Right lobe of liver (tissue), 4 donors: ENCODE results near the gene ROMO1.

Source experiments
- CTCF ChIP-seq, 4 donors: fragments of 200-600 bp in 3 of 4; fragments of 450-650 bp in 1 of 4; IDR thresholded peaks; one replicate each; pipeline versions ENCODE4 v1.5.1 to v1.8.0; 2016 to 2022; ENCODE audit warnings: antibody characterized with exemption in 4 of 4, mild to moderate bottlenecking in 2 of 4
- POLR2A ChIP-seq: fragments of 450-650 bp; IDR thresholded peaks from one replicate; pipeline ENCODE4 v1.6.1; 2017; ENCODE audit warnings: antibody characterized with exemption, mild to moderate bottlenecking
- donor health status: DM: no; HTN: no; CAD: no.
- donor health status: DM: no; HTN: no; CAD: no.
- donor health status: DM: no; HTN: yes; CAD: no.

- TF ChIP-seq CTCF (IDR thresholded peaks at IDR 0.05), result no peak
- TF ChIP-seq POLR2A, result no peak
Measured at GRCh38 chr20:35732644-35732982, 33.4 kb downstream of the ROMO1 start.
